Fibroblast of the aortic adventitia (primary cell): ENCODE results near the gene FLT4. TPM values are rescaled to one million over a fixed set of nuclear protein-coding genes. Genes with fewer than 3 reads are reported as not detected.

ENCODE experiments used
- DNase-seq: peaks from one replicate; pipeline ENCODE4 v3.0.0-alpha.2; 2010; ENCODE audit warnings: low read depth
- H3K4me3 ChIP-seq: 2 replicates; pipeline ENCODE4 v1.5.1; 2011; ENCODE audit warnings: low read depth, mild to moderate bottlenecking, control low read depth, low read length, moderate library complexity
- total RNA-seq: library from RNA; depleted of rRNA; stranded (reverse); fragments of >200 nt; gene quantifications from 2 replicates; pipeline ENCODE4 v1.2.3, GENCODE V29; 2012; ENCODE audit warnings: low replicate concordance
- TF ChIP-seq, protein P1 (sequence below): IDR thresholded peaks from 2 replicates; pipeline ENCODE4 v1.5.1; 2011; ENCODE audit warnings: mild to moderate bottlenecking, low read length, control low read depth, inconsistent platforms; ENCODE audit not compliant: insufficient read depth

The FLT4 gene
- total RNA-seq, 1 donor = 0.09 TPM

DNA sequence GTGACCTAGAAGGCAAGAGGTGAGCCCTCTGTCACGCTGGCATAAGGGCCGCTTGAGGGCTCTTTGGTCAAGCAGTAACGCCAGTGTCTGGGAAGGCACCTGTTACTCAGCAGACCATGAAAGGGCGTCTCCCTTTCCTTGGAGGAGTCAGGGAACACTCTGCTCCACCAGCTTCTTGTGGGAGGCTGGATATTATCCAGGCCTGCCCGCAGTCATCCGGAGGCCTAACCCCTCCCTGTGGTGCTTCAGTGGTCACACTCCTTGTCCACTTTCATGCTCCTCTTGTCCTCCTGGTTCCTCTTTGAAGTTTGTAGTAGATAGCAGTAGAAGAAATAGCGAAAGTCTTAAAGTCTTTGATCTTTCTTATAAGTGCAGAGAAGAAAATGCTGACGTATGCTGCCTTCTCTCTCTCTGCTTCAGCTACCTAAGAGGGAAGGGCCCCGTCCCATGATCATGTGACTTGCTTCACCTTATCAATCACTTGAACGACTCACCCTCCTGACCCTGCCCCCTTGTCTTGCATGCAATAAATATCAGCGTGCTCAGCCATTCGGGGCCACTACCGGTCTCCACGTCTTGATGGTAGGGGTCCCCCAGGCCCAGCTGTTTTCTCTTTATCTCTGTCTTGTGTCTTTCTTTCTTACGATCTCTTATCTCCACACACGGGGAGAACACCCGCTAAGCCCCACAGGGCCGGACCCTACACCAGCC lies 41.4 kb downstream of the FLT4 start:
- no peak for DNase-seq
- TF ChIP-seq, protein P1, sequence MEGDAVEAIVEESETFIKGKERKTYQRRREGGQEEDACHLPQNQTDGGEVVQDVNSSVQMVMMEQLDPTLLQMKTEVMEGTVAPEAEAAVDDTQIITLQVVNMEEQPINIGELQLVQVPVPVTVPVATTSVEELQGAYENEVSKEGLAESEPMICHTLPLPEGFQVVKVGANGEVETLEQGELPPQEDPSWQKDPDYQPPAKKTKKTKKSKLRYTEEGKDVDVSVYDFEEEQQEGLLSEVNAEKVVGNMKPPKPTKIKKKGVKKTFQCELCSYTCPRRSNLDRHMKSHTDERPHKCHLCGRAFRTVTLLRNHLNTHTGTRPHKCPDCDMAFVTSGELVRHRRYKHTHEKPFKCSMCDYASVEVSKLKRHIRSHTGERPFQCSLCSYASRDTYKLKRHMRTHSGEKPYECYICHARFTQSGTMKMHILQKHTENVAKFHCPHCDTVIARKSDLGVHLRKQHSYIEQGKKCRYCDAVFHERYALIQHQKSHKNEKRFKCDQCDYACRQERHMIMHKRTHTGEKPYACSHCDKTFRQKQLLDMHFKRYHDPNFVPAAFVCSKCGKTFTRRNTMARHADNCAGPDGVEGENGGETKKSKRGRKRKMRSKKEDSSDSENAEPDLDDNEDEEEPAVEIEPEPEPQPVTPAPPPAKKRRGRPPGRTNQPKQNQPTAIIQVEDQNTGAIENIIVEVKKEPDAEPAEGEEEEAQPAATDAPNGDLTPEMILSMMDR = no peak
- no peak overlapping the region for H3K4me3 ChIP-seq

DNA sequence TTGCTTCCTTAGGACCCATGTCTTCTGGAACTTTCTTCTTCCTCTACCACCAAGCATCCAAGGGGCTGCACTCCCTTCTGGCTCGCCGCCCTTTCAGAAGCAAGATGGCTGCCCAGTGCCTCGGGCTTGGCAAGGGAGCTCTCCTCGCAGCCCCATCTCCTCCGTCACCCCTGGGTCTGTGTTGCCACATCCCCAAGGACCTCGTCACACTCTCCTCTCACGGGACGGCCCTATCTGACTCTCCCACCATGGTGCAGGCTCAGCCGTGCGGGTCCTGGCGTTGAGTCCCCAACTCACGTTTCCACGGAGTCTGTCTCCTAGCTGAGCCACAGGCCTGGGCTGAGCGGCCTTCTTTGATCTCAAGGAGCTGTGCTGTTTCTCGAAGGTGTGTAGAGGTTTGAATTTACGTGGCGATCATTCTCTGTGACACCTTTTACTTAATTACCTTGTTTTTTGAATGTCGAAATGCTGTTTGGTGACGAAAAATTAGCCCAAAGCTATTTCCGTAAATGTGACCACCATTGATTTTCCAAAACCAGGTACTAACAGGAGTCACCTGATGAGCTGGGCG lies 43.1 kb downstream of the FLT4 start:
- no peak for DNase-seq
- no peak overlapping the region for H3K4me3 ChIP-seq
- TF ChIP-seq, protein P1 = no peak

DNA sequence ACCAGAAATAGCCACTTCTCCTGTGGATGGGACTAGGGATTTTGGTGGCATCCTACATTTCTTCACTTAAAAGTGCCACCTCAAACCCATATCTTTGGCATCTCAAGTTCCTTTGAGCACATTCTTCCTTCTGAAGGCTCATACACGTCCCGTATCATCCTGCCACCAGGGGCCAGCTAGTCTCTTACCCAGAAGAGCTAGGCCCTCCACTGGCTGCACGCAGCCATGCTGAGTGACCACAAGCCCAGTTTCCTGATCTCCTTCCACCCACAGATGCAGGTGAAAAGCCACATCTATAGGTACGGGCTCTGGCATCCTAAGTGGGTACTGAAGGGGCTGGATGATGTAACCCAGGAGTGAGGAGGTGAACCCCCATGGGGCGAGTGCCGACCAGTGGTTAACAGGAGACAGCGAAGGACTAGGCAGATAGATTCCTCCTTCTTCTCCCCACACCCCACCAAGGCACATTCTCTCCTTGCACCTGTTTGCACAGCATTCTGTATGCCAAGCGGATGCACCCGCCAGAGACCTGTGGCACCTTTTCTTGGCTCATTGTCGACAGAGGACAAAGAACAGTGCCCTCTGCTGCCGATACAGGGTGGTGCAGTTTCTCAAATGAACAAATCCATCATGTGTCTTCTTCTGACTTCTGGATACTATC lies 43.7 kb downstream of the FLT4 start:
- peak; percentile 66 for DNase-seq
- H3K4me3 ChIP-seq = no peak overlapping the region
- TF ChIP-seq, protein P1 = peak; percentile 84

DNA sequence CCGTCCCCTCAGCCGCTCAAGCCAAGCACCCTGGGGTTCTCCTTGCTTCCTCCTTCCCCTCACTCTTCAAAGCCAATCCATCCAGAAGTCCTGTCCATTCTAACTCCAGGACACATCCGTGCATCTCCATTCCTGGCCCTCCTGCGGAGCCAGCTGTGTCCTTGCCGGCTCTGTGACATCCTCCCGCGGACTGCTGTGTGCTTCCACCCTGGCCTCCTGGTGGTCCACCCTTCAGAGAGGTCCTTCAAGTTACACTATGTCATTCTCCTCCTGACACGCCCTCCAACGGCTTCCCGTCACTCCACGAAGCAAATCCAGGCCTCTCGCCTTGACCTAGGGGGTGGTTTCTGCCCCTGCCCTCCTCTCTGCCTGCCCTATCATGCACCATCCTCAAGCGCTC lies 45.1 kb downstream of the FLT4 start:
- DNase-seq = no peak
- TF ChIP-seq, protein P1 = no peak
- no peak overlapping the region for H3K4me3 ChIP-seq

DNA sequence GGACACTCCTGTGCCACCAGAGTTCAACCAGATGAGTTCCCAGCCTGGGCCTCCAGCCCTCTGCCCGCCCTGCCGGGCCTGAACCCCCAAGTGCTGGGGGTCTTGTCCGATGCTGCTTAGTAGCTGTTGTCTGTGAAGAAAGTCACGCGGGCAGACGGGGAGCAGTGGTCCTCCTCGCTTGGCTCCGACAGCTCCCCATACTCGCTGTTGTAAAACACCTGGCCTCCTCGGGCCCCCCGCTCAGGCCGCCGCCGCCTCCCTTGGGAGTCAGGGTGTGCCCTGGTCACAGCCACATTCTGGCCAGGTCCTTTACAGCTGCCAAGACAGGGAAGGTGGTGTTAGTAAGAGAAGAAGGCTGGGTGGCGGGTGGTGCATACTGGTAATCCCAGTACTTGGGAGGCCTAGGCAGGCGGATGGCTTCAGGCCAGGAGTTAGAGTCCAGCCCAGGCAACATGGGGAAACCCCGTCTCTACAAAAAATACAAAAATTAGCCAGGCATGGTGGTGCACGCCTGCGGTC lies 46.3 kb downstream of the FLT4 start:
- no peak for DNase-seq
- TF ChIP-seq, protein P1 = no peak
- H3K4me3 ChIP-seq = no peak overlapping the region

DNA sequence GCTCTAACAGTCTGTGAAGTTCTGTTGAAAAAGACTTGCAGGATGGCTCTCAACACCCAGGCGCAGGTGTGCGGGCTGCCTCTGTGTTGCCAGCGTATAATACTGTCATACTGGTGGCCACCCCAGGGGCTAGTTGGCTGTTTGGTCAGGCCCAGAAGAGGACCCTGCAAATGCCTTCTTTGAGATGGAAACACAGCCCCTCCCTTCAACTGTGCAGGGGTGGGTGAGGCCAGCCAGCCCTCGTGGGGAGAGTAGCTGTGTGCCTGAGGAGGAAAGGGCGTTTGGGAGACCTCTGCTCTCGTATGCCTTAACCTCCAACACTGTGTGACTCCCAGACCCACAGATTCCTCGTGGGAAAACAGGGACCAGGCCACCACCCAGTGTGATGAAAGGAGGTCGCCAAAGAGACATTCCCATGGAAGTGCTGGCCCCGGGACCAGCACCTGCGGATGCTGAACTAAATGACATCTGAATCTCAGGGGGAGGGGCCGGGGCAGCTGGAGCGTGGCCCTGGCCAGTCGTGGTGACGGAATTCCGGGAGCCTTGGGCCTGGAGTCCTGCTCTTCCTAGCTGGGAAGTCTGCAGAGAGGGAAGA lies 46.8 kb downstream of the FLT4 start:
- TF ChIP-seq, protein P1 = no peak
- no peak for DNase-seq
- H3K4me3 ChIP-seq = no peak overlapping the region
